RWPE2 (cell line): ENCODE measurements around the gene FARS2.

Source experiments
- ATAC-seq: fragments of 200-7000 bp; cut with Tn5 transposase; 3 replicates; pipeline ENCODE4 v1.9.1; 2021; ENCODE audit warnings: low read depth
- DNase-seq: peaks from one replicate; pipeline ENCODE4 v3.0.0-alpha.2; 2020; ENCODE audit warnings: low spot score
- H3K27ac ChIP-seq: fragments of 450-650 bp; 2 replicates; pipeline ENCODE4 v1.5.1; 2017; ENCODE audit warnings: mild to moderate bottlenecking; ENCODE audit not compliant: poor library complexity, severe bottlenecking
- H3K27me3 ChIP-seq: fragments of 250-450 bp; sonication (Bioruptor Pico); 2 replicates; pipeline ENCODE4 v1.5.1; 2021; ENCODE audit warnings: mild to moderate bottlenecking, moderate library complexity; ENCODE audit not compliant: insufficient read depth, poor library complexity, severe bottlenecking
- H3K36me3 ChIP-seq: fragments of 250-450 bp; sonication (Bioruptor Pico); 2 replicates; pipeline ENCODE4 v1.5.1; 2020; ENCODE audit warnings: low read depth, mild to moderate bottlenecking, moderate library complexity
- H3K4me1 ChIP-seq: fragments of 250-450 bp; sonication (Bioruptor Pico); 2 replicates; pipeline ENCODE4 v1.5.1; 2021; ENCODE audit warnings: mild to moderate bottlenecking, moderate library complexity; ENCODE audit not compliant: insufficient read depth, poor library complexity, severe bottlenecking
- H3K4me3 ChIP-seq: fragments of 250-450 bp; sonication (Bioruptor Pico); 2 replicates; pipeline ENCODE4 v1.5.1; 2021; ENCODE audit warnings: mild to moderate bottlenecking, moderate library complexity; ENCODE audit not compliant: severe bottlenecking
- H3K9me3 ChIP-seq: fragments of 250-450 bp; sonication (Bioruptor Pico); 2 replicates; pipeline ENCODE4 v1.5.1; 2021; ENCODE audit warnings: mild to moderate bottlenecking, moderate library complexity; ENCODE audit not compliant: severe bottlenecking
- TF ChIP-seq, protein P1 (sequence below): fragments of 450-650 bp; IDR thresholded peaks from one replicate; pipeline ENCODE4 v1.5.1; 2017; ENCODE audit warnings: mild to moderate bottlenecking, moderate library complexity; ENCODE audit not compliant: poor library complexity, severe bottlenecking

The FARS2 gene

DNA sequence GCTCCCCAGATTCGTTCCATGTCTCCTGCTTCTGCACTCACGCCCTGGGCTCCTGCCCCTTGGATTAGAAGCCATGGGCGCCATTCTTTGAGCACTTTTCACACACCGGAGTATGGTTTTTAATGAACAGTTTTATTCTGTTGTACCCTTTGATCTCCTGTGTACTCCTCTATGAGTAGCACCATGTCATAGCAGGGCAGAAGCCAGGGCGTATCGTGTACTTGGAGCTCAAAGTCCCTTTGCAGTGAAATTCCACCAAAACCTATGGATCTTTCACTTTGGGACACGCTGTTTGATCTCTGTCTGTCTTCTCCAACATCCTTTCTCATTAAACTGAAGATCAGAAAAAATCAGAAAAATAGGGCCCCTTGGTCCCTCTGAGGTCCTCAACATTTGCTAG, 470.1 kb downstream of the FARS2 start:
- H3K4me3 ChIP-seq: no peak overlapping the region
- H3K9me3 ChIP-seq: no peaks in the 10 kb centered on the region
- no peak overlapping the region for H3K27ac ChIP-seq
- no peak for DNase-seq
- no peaks in the 10 kb centered on the region for H3K27me3 ChIP-seq
- H3K4me1 ChIP-seq: peaks cover 10% of the 10 kb centered on the region
- ATAC-seq: no peak
- TF ChIP-seq, protein P1, sequence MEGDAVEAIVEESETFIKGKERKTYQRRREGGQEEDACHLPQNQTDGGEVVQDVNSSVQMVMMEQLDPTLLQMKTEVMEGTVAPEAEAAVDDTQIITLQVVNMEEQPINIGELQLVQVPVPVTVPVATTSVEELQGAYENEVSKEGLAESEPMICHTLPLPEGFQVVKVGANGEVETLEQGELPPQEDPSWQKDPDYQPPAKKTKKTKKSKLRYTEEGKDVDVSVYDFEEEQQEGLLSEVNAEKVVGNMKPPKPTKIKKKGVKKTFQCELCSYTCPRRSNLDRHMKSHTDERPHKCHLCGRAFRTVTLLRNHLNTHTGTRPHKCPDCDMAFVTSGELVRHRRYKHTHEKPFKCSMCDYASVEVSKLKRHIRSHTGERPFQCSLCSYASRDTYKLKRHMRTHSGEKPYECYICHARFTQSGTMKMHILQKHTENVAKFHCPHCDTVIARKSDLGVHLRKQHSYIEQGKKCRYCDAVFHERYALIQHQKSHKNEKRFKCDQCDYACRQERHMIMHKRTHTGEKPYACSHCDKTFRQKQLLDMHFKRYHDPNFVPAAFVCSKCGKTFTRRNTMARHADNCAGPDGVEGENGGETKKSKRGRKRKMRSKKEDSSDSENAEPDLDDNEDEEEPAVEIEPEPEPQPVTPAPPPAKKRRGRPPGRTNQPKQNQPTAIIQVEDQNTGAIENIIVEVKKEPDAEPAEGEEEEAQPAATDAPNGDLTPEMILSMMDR: no peak
- H3K36me3 ChIP-seq: no peaks in the 10 kb centered on the region

DNA sequence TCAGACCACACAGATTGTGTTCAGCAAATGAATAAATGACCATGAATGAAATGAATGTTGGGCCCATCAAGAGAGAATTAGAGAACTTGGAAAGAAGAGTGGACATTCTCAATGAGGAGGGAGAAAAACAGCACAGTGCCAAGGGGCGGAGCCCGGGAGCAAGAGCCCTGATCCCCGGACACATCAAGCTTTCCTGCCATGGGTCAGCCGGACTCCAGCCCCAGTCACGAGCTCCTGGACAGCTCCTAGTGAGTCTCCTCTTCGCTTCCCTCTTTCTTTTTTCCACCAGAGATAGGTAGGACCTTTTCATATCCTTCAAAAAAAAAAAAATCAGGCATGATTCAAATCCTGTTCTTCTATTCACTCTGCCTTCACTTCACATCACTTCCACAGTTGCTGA, 471.2 kb downstream of the FARS2 start:
- no peaks in the 10 kb centered on the region for H3K9me3 ChIP-seq
- TF ChIP-seq, protein P1: no peak
- H3K4me1 ChIP-seq: peaks cover 10% of the 10 kb centered on the region
- no peak overlapping the region for H3K4me3 ChIP-seq
- H3K36me3 ChIP-seq: no peaks in the 10 kb centered on the region
- H3K27ac ChIP-seq: no peak overlapping the region
- no peak for DNase-seq
- no peaks in the 10 kb centered on the region for H3K27me3 ChIP-seq
- no peak for ATAC-seq

DNA sequence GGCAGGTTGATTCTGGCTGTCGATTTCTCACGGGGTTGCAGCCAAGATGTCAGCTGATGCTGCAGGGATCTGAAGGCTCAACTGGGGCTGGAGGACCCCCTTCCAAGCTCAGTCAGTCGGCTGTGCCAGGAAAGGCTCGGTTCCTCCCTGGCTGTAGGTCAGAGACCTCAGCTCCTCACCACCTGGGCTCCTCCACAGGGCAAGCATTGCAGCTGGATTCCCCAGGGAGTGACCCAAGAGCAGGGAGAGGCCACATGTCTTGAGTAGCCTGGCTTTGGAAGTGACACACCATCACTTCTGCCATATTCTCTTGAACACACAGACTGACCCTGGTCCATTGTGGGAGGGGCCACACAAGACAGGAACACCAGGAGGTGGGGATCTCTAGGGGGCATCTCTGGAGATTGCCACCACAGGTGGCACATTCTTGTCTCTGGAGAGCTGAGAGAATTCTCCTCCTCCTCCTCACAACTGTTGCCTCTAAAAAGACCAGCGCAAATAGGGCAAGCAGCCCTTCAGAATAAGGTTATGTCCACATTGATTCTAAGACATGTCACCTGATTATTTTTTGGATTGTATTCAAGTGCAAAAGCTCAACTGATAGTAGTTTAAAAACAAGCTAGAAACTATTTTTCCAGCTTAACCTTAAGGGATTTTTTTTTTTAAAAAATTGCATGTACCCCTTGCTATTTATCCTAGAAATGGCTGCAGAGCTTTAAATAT, 474.9 kb downstream of the FARS2 start:
- TF ChIP-seq, protein P1: no peak
- Histone ChIP-seq H3K27ac (no peak overlapping the region), H3K27me3 (no peaks in the 10 kb centered on the region), H3K4me3 (no peak overlapping the region), H3K4me1 (no peaks in the 10 kb centered on the region), H3K36me3 (no peaks in the 10 kb centered on the region), H3K9me3 (no peaks in the 10 kb centered on the region)
- ATAC-seq (no peak), DNase-seq (no peak)

DNA sequence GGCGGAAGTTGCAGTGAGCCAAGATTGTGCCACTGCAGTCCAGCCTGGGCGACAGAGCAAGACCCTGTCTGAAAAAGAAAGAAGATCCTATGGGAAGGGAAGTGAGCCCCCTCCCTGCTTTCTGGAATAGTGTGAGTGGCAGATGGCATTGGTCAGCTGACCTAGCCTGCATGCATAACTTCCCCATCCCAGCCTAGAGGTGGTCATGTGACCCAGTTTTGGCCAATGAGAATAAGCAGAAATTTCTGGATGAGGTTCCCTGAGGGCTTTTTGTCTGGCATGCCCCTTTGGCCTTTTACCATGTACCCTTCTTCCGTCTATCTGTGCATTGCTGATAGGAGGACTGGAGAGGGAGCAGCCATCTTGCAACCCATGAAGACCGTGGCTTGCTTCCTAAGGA, 476.1 kb downstream of the FARS2 start:
- no peaks in the 10 kb centered on the region for H3K27me3 ChIP-seq
- H3K4me1 ChIP-seq: no peaks in the 10 kb centered on the region
- TF ChIP-seq, protein P1: no peak
- H3K9me3 ChIP-seq: no peaks in the 10 kb centered on the region
- ATAC-seq: no peak
- no peak overlapping the region for H3K4me3 ChIP-seq
- no peaks in the 10 kb centered on the region for H3K36me3 ChIP-seq
- DNase-seq: no peak
- H3K27ac ChIP-seq: no peak overlapping the region

DNA sequence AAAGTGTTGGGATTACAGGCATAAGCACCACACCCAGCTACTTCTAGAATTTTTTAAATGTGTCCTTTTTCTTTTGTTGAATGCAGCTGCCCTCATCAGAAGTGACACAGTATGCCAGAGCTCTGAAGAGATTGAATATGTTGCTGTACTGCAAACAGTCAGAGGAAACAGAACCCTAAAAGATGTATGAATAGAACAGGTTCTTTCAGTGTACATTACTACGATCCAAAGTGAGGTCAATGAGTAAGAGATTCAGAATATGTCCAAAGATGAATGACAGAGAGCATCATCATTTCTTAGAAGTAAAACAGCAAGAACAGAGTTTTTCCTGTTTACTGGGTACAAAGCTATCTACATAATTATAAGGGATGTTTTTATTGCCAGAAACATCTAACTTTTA, 476.9 kb downstream of the FARS2 start:
- H3K27ac ChIP-seq: no peak overlapping the region
- H3K4me3 ChIP-seq: no peak overlapping the region
- ATAC-seq (no peak), DNase-seq (no peak)
- H3K27me3 ChIP-seq: no peaks in the 10 kb centered on the region
- TF ChIP-seq, protein P1: no peak
- no peaks in the 10 kb centered on the region for H3K4me1 ChIP-seq
- H3K9me3 ChIP-seq: no peaks in the 10 kb centered on the region
- no peaks in the 10 kb centered on the region for H3K36me3 ChIP-seq
